ENCODE measurements around the gene MAP3K19. TPM values are rescaled to one million over a fixed set of nuclear protein-coding genes. Genes with fewer than 3 reads are reported as not detected.
A peak's percentile ranks its signal among the peaks of the same experiment; 100 is the strongest.

The MAP3K19 gene
- total and polyA plus RNA-seq, 2 experiments from 2014 or later = not detected

DNA sequence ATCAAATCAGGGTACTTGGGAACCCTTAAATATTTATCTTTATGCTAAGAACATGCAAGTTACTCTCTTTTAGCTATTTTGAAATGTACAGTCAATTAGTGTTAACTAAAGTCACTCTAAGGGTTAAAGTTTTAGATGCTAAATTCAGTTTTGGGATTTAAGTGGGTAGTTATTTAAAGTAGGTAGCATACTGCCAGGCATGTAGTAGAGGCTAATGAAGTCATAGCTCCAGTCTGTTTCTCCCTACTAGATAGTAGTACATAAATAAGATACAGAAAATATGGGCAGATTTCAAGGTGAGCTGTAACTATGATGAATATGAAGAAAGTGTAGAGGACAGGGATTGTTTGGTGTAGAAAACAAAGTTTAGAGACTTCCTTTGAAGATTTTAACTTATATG lies 12.3 kb upstream of the MAP3K19 start (continued):
- TF ChIP-seq REST (IDR thresholded peaks at IDR 0.05; ENCODE audit: unreplicated experiment) (no peak), STAT1 (IDR thresholded peaks at IDR 0.05; ENCODE audit: unreplicated experiment) (no peak), ETS1 (IDR thresholded peaks at IDR 0.05) (no peak), POLR2AphosphoS5 (IDR thresholded peaks at IDR 0.05; ENCODE audit: low read depth) (no peak), EZH2 (IDR thresholded peaks at IDR 0.05; ENCODE audit: low read depth, unreplicated experiment) (no peak), CREB1 (CRISPR knock-in tag; IDR thresholded peaks at IDR 0.05; ENCODE audit: low read depth) (no peak), ZNF114 (CRISPR knock-in tag; IDR thresholded peaks at IDR 0.05) (no peak), ZNF331 (CRISPR knock-in tag; IDR thresholded peaks at IDR 0.05; ENCODE audit: low read depth) (no peak), NANOG (IDR thresholded peaks at IDR 0.05; ENCODE audit: borderline replicate concordance) (no peak)

- Histone ChIP-seq H3K36me3 (ENCODE audit: insufficient read depth) (no peaks in the 10 kb centered on the region; the same call in 1 of the 2 replicates), H3K27me3 (ENCODE audit: insufficient read depth) (no peaks in the 10 kb centered on the region), H3K27ac (ENCODE audit: low read depth) (peak overlapping the region; percentile 42; the same call in 1 of the 2 replicates), H3K9me2 (ENCODE audit: insufficient read depth) (no peaks in the 10 kb centered on the region), H3K4me2 (no peak overlapping the region), H3K79me2 (replicated peaks; ENCODE audit: insufficient read depth) (peaks cover 88% of the 10 kb centered on the region), H2AFZ (no peak overlapping the region), H4K20me1 (replicated peaks; ENCODE audit: insufficient read depth) (peaks cover 11% of the 10 kb centered on the region), H3K4me3 (no peak overlapping the region), H3F3A (replicated peaks; ENCODE audit: low read depth) (no peaks in the 10 kb centered on the region), H3K4me1 (ENCODE audit: insufficient read depth) (peaks cover 16% of the 10 kb centered on the region)
- no peaks in the 10 kb centered on the region for H3K27me3 Mint-ChIP-seq (ENCODE audit: insufficient read depth, low read depth, poor library complexity)
- H3K4me3 Mint-ChIP-seq = no peak overlapping the region
- H3K9me3 Mint-ChIP-seq = no peaks in the 10 kb centered on the region; the same call in 2 of the 3 replicates
- DNase-seq (ENCODE audit: low spot score) (peak; percentile 12), ATAC-seq (no peak)
- H3K4me1 Mint-ChIP-seq = peaks cover 21% of the 10 kb centered on the region
- peak overlapping the region; percentile 94 for H3K27ac Mint-ChIP-seq
- peaks cover 43% of the 10 kb centered on the region for H3K36me3 Mint-ChIP-seq (ENCODE audit: low read depth)
- TF ChIP-seq JUNB (IDR thresholded peaks at IDR 0.05; ENCODE audit: unreplicated experiment) (no peak), REST (IDR thresholded peaks at IDR 0.05; ENCODE audit: unreplicated experiment) (no peak), ETS1 (IDR thresholded peaks at IDR 0.05) (no peak), NANOG (IDR thresholded peaks at IDR 0.05; ENCODE audit: borderline replicate concordance) (no peak)
- TF ChIP-seq, protein P1, sequence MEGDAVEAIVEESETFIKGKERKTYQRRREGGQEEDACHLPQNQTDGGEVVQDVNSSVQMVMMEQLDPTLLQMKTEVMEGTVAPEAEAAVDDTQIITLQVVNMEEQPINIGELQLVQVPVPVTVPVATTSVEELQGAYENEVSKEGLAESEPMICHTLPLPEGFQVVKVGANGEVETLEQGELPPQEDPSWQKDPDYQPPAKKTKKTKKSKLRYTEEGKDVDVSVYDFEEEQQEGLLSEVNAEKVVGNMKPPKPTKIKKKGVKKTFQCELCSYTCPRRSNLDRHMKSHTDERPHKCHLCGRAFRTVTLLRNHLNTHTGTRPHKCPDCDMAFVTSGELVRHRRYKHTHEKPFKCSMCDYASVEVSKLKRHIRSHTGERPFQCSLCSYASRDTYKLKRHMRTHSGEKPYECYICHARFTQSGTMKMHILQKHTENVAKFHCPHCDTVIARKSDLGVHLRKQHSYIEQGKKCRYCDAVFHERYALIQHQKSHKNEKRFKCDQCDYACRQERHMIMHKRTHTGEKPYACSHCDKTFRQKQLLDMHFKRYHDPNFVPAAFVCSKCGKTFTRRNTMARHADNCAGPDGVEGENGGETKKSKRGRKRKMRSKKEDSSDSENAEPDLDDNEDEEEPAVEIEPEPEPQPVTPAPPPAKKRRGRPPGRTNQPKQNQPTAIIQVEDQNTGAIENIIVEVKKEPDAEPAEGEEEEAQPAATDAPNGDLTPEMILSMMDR (conservative IDR thresholded peaks at IDR 0.05; ENCODE audit: low read depth in 2 of 2) = no peak
These were observed 9.5 kb upstream of the MAP3K19 start for GRCh38 chr2:135056790-135057189.

Measured in GM23338 (cell line).